ENCODE data around the gene HOXB3.

Gene HOXB3

DNA sequence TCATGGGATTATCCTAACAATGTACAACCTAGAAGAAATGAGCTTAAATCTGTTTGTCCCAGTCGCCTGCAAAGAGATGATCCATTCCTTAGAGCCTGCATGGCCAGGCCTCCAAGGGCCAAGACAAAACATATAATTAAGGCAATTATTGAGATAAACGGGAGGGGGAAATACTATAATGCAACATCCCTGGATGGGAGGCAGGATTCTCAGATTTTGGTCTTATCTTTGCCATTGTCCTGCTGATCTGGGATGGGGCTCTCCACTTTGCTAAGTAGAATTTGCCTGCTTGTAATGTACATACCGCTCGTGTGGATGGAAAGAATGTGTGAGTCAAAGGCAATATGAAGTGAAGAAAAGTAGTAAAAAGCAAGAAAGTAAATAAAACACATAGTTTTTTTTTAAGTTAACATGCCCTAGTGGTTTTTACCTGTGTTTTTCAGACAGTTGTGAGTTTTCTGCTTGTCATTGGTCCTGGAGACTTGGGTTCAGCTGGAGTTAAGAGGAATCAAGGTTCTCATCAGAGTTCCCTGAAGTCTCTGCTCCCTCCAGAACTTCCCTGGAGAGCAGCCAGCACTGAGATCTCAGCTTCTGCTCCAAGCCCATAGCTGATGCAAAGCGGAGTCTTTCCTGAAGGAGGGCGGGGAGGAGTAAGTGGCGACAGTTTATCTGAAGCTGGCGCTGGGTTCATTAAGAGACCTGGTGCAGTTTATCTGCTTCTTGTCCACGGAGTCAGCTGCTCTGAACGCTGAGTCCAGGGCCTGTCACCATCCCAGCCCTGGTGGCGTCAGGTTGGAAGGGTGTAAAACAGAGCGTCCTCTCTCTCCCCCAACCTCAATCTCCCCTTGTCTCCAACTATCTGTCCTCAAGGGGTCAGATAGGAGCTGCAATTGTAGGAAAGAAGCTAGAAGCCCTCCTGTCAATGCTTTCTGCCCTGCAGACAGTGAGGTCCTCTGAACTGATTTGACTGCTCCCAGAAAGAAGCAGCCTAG lies 89.3 kb downstream of the HOXB3 start:
- no peak for DNase-seq (ENCODE audit: low spot score)

GRCh38 chr17:48499735-48500434 lies 90.2 kb downstream of the HOXB3 start:
- DNase-seq (ENCODE audit: low spot score), result no peak

DNA sequence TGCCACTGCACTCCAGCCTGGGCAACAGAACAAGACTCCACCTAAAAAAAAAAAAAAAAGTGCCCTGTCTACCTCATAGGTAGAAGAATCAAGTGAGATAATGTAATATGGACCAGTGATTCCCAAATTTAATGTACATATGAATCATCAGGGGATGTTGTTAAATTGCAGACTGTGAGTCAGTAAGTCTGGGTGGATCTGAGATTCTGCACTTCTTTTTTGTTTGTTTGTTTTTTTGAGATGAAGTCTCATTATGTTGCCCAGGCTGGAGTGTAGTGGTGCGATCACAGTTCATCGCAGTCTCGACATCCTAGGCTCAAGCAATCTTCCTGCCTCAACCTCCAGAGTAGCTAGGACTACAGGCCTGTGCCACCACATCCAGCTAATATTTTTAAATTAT lies 90.8 kb downstream of the HOXB3 start:
- no peak for DNase-seq (ENCODE audit: low spot score)
